ENCODE data around the gene YEATS4. TPM values are rescaled to one million over a fixed set of nuclear protein-coding genes. Genes with fewer than 3 reads are reported as not detected.

YEATS4 gene
- total RNA-seq, 3 donors from 2014 or later (not counting 1 experiment from before 2014, with no cell fraction given) = 18.2 to 23.9 (median 20.3) TPM

GRCh38 chr12:69410571-69410970 lies 51.0 kb downstream of the YEATS4 start:
- no peak for DNase-seq
- no peaks in the 10 kb centered on the region for H3K4me1 ChIP-seq (ENCODE audit: control insufficient read depth, insufficient read depth, low read length)
- Mint-ChIP-seq H3K27ac (no peak overlapping the region), H3K4me1 (no peaks in the 10 kb centered on the region), H3K4me3 (no peak overlapping the region), H3K27me3 (ENCODE audit: low read depth in 2 of 2) (no peaks in the 10 kb centered on the region), H3K36me3 (peaks cover 10% of the 10 kb centered on the region), H3K9me3 (no peaks in the 10 kb centered on the region)
- no peaks in the 10 kb centered on the region for H3K36me3 ChIP-seq (ENCODE audit: control insufficient read depth, insufficient read depth, low read length)
- no peak overlapping the region for H3K4me3 ChIP-seq (ENCODE audit: low read length)
- ATAC-seq = no peak
- intact Hi-C loops (cut with micrococcal nuclease) = no loop called here
- no peak for TF ChIP-seq CTCF (IDR thresholded peaks at IDR 0.05)
- no peaks in the 10 kb centered on the region for H3K9me3 ChIP-seq (ENCODE audit: control insufficient read depth, insufficient read depth, low read length)
- no peaks in the 10 kb centered on the region for H3K27me3 ChIP-seq (ENCODE audit: control insufficient read depth, insufficient read depth, low read length)
- H3K27ac ChIP-seq (ENCODE audit: low read length) = no peak overlapping the region
- 97% methylated on average over 8 of the region's 9 CpGs for WGBS (ENCODE audit: insufficient coverage)

GRCh38 chr12:69412655-69413054 lies 53.1 kb downstream of the YEATS4 start:
- no peak overlapping the region for H3K27ac ChIP-seq (ENCODE audit: low read length)
- peaks cover 10% of the 10 kb centered on the region for H3K36me3 Mint-ChIP-seq

GRCh38 chr12:69415471-69416275 lies 56.1 kb downstream of the YEATS4 start:
- intact Hi-C loops (cut with micrococcal nuclease) = no loop called here
- ATAC-seq = peak in 1 of 3 donors; percentile 36
- Histone ChIP-seq H3K36me3 (ENCODE audit: control insufficient read depth, insufficient read depth, low read length) (no peaks in the 10 kb centered on the region), H3K4me3 (ENCODE audit: low read length) (no peak overlapping the region), H3K27me3 (ENCODE audit: control insufficient read depth, insufficient read depth, low read length) (no peaks in the 10 kb centered on the region), H3K9me3 (ENCODE audit: control insufficient read depth, insufficient read depth, low read length) (no peaks in the 10 kb centered on the region), H3K4me1 (ENCODE audit: control insufficient read depth, insufficient read depth, low read length) (no peaks in the 10 kb centered on the region), H3K27ac (ENCODE audit: low read length) (no peak overlapping the region)
- H3K4me3 Mint-ChIP-seq = no peak overlapping the region
- peak; percentile 11 for TF ChIP-seq CTCF (IDR thresholded peaks at IDR 0.05)
- H3K9me3 Mint-ChIP-seq = no peaks in the 10 kb centered on the region
- WGBS (ENCODE audit: insufficient coverage) = 78% methylated on average over 8 of the region's 8 CpGs
- no peaks in the 10 kb centered on the region for H3K27me3 Mint-ChIP-seq (ENCODE audit: low read depth in 2 of 2)
- H3K4me1 Mint-ChIP-seq = no peaks in the 10 kb centered on the region
- no peaks in the 10 kb centered on the region for H3K36me3 Mint-ChIP-seq
- peak in 1 of 2 donors; percentile 30 for DNase-seq
- no peak overlapping the region for H3K27ac Mint-ChIP-seq

More at GRCh38 chr12:69412655-69413054, 53.1 kb downstream of the YEATS4 start:
- WGBS (ENCODE audit: insufficient coverage) = 94% methylated on average over 3 of the region's 3 CpGs
- no peaks in the 10 kb centered on the region for H3K27me3 ChIP-seq (ENCODE audit: control insufficient read depth, insufficient read depth, low read length)
- no peaks in the 10 kb centered on the region for H3K4me1 ChIP-seq (ENCODE audit: control insufficient read depth, insufficient read depth, low read length)
- H3K4me3 ChIP-seq (ENCODE audit: low read length) = no peak overlapping the region
- no peaks in the 10 kb centered on the region for H3K36me3 ChIP-seq (ENCODE audit: control insufficient read depth, insufficient read depth, low read length)
- no peaks in the 10 kb centered on the region for H3K4me1 Mint-ChIP-seq
- intact Hi-C loops (cut with micrococcal nuclease) = no loop called here
- H3K4me3 Mint-ChIP-seq = no peak overlapping the region
- H3K27ac Mint-ChIP-seq = no peak overlapping the region
- no peak for DNase-seq
- H3K9me3 ChIP-seq (ENCODE audit: control insufficient read depth, insufficient read depth, low read length) = no peaks in the 10 kb centered on the region
- ATAC-seq = no peak
- H3K27me3 Mint-ChIP-seq (ENCODE audit: low read depth in 2 of 2) = no peaks in the 10 kb centered on the region
- H3K9me3 Mint-ChIP-seq = no peaks in the 10 kb centered on the region
- TF ChIP-seq CTCF (IDR thresholded peaks at IDR 0.05) = no peak

Measured in natural killer cell (primary cell).